Measurements from ENCODE around the gene LCE1F. TPM values are rescaled to one million over a fixed set of nuclear protein-coding genes. Genes with fewer than 3 reads are reported as not detected.

The LCE1F gene, protein sequence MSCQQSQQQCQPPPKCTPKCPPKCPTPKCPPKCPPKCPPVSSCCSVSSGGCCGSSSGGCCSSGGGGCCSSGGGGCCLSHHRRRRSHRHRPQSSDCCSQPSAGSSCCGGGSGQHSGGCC
- not detected for total RNA-seq
- not detected for polyA plus RNA-seq
- long read RNA-seq, donor 1: 0 reads
- long read RNA-seq, donor 2: 0 reads
- long read RNA-seq, donor 3: 0 reads
- long read RNA-seq, donor 4: 0 reads
- long read RNA-seq, donor 5: 0 reads
- long read RNA-seq, donor 6: 0 reads
- long read RNA-seq, donor 7: 0 reads
- long read RNA-seq, donor 8: 0 reads
- long read RNA-seq, donor 9: 0 reads
- long read RNA-seq, donor 10: 0 reads

DNA sequence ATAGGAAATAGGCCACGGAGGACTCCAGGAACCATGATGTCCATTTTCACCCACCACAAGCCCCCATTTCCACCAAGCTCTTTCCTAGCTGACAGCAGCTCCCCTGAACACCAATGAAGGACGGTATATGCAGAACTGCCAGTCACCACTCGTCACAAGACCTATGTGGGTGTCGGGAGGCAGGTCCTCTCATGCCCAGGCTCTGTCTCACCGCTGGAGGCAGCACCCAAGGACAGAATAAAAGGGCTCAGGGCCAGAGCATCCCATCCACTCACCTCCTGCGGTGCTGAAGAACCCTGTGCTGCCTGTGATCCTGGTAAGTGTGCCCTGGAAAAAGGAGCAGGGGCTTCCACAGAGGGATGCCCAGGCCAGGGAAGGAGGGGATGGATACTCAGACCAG is at the start of gene LCE1F:
LCE1F (plus strand) TSS at position 266 of the 400 bp plus-strand sequence. CDS start 1,232 bp downstream, outside the sequence.
- Histone ChIP-seq H3K9me3 (replicated peaks in 1 of 3) (no peaks in the 10 kb centered on the region), H3K27me3 (no peaks in the 10 kb centered on the region), H3K27ac (no peak within 1 kb of the TSS), H3K36me3 (replicated peaks in 1 of 2) (no peaks in the 10 kb centered on the region), H3K4me1 (replicated peaks in 1 of 2) (no peaks in the 10 kb centered on the region), H3K4me3 (no peak within 1 kb of the TSS)
- intact Hi-C loops (cut with DNase I): no loop called here
- no peak for DNase-seq
- no peak for TF ChIP-seq POLR2A (IDR thresholded peaks at IDR 0.05)
- TF ChIP-seq, protein P1, sequence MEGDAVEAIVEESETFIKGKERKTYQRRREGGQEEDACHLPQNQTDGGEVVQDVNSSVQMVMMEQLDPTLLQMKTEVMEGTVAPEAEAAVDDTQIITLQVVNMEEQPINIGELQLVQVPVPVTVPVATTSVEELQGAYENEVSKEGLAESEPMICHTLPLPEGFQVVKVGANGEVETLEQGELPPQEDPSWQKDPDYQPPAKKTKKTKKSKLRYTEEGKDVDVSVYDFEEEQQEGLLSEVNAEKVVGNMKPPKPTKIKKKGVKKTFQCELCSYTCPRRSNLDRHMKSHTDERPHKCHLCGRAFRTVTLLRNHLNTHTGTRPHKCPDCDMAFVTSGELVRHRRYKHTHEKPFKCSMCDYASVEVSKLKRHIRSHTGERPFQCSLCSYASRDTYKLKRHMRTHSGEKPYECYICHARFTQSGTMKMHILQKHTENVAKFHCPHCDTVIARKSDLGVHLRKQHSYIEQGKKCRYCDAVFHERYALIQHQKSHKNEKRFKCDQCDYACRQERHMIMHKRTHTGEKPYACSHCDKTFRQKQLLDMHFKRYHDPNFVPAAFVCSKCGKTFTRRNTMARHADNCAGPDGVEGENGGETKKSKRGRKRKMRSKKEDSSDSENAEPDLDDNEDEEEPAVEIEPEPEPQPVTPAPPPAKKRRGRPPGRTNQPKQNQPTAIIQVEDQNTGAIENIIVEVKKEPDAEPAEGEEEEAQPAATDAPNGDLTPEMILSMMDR (IDR thresholded peaks at IDR 0.05): no peak
- 63 to 88% (median 75%) methylated on average over 2 to 6 of the region's 6 CpGs for WGBS, 4 donors

DNA sequence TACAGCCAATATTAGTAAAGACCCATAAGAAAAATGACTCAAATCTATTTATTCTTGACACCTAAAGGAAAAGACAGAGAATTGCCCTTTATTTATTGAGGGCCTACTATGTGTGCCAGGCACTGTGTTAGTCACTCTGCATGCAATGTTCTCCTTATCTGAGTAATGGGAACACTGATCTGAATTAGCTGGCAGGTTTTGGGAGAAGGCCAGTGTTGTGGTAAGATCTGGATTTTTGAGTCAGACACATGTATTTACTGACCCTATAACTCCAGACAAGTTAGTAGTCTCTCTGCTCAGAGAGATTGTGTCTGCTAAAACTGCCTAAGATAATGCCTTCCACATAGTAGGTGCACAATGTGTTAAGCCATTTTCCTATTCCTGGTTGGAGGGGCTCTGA is 49.7 kb upstream of the LCE1F start:
- Histone ChIP-seq H3K4me3 (no peak overlapping the region), H3K4me1 (replicated peaks in 1 of 2) (no peaks in the 10 kb centered on the region), H3K27me3 (no peaks in the 10 kb centered on the region), H3K9me3 (replicated peaks in 1 of 3) (no peaks in the 10 kb centered on the region), H3K27ac (no peak overlapping the region), H3K36me3 (replicated peaks in 1 of 2) (no peaks in the 10 kb centered on the region)
- DNase-seq: no peak
- TF ChIP-seq POLR2A (IDR thresholded peaks at IDR 0.05): no peak
- TF ChIP-seq, protein P1 (IDR thresholded peaks at IDR 0.05): no peak
- intact Hi-C loops (cut with DNase I): no loop called here

DNA sequence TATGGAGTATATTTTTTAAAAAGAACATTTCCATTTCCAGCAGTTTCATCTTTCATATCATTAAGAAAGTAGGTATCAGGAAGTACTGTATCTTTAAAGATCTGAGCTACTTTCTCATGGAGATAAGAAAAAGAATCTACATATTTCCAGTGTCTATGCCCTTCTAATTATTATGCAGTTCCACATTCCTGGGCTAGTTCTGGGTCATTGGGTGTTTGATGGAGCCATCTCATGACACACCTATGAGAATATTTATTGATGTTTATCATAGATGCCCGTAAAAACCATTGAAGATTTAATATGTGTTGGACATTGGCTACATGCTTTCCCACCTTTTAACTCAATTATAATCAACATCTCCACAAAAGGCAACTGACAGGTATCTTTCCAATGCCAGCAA is 46.0 kb upstream of the LCE1F start:
- H3K27ac ChIP-seq: no peak overlapping the region
- DNase-seq: no peak
- intact Hi-C loops (cut with DNase I): no loop called here
- TF ChIP-seq POLR2A (IDR thresholded peaks at IDR 0.05): no peak
- TF ChIP-seq, protein P1 (IDR thresholded peaks at IDR 0.05): no peak
- 55 to 76% (median 71%) methylated on average over 1 of the region's 1 CpG for WGBS, 4 donors
- no peaks in the 10 kb centered on the region for H3K4me1 ChIP-seq (replicated peaks in 1 of 2)
- no peak overlapping the region for H3K4me3 ChIP-seq
- H3K27me3 ChIP-seq: no peaks in the 10 kb centered on the region
- H3K9me3 ChIP-seq (replicated peaks in 1 of 3): no peaks in the 10 kb centered on the region
- no peaks in the 10 kb centered on the region for H3K36me3 ChIP-seq (replicated peaks in 1 of 2)

DNA sequence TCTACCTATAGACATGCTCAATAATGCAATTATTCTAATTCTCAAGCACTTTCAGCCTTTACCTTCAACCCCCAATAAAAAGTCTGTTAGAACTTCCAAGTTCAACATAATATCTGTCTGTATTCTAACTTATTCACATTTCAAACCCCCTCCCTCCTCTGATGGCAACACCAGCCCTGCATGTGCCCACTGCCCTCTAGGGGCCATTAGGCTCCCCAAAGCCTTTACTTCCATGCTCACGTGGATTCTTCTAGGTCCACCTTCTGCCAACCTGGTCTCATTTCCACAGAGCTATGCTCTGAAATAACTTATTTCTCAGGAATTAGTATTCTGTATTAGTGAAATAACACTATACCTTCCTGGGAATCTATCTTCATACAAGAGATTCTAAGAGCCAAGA is 39.3 kb upstream of the LCE1F start:
- Histone ChIP-seq H3K4me3 (no peak overlapping the region), H3K9me3 (replicated peaks in 1 of 3) (no peaks in the 10 kb centered on the region), H3K27me3 (no peaks in the 10 kb centered on the region), H3K4me1 (replicated peaks in 1 of 2) (no peaks in the 10 kb centered on the region), H3K36me3 (replicated peaks in 1 of 2) (no peaks in the 10 kb centered on the region), H3K27ac (no peak overlapping the region)
- intact Hi-C loops (cut with DNase I): no loop called here
- no peak for DNase-seq
- WGBS, 4 donors: 8 to 36% (median 22%) methylated on average over 1 of the region's 1 CpG
- no peak for TF ChIP-seq POLR2A (IDR thresholded peaks at IDR 0.05)
- TF ChIP-seq, protein P1 (IDR thresholded peaks at IDR 0.05): no peak

Measured in adrenal gland (tissue), 19 donors.